ENCODE results near the gene GHR. TPM values are rescaled to one million over a fixed set of nuclear protein-coding genes. Genes with fewer than 3 reads are reported as not detected.
A peak's percentile ranks its signal among the peaks of the same experiment; 100 is the strongest.

The GHR gene
- total RNA-seq, 1 donor from 2014 or later, result 2.3 TPM

DNA sequence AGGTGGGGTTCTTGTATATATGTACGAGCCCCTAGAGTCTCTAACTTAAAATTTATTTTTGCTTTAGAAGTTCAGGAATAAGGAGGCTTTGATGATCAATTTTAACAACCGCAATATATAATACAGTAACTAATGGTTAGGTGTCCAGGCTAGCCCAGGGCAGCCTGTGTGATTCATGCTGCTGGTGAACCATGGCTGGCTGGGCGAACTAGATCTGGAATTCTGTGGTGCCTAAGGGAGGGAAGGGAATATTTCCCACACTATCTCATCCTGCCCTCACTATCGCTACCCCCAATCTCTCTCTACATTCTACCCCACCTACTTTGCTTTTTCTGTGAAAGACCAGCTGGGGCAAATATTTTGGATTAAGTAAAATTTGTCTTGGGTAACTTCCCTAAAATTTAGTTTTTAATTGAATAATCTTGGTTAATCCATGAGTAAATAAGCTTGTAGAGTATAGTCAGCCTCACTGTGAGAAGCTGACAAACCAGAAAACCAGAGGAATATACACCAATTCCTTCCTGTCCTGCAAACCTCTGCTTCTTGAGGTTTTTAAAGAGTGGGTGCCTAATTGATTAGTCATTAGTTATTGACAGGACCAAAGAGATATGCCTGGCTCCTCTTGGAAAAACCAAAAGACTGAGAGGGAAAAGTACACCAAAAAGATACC lies 218.2 kb downstream of the GHR start:
- FAIRE-seq, result no peak
- Mint-ChIP-seq H3K36me3 (ENCODE audit: low read depth, unreplicated experiment) (no peaks in the 10 kb centered on the region), H3K27me3 (ENCODE audit: low read depth, unreplicated experiment) (no peaks in the 10 kb centered on the region), H3K4me1 (ENCODE audit: low read depth, unreplicated experiment) (peaks cover 16% of the 10 kb centered on the region), H3K4me3 (ENCODE audit: unreplicated experiment) (no peak overlapping the region), H3K9me3 (ENCODE audit: unreplicated experiment) (peaks cover 2% of the 10 kb centered on the region), H3K27ac (ENCODE audit: unreplicated experiment) (peak overlapping the region; percentile 77)
- Histone ChIP-seq H3K9ac (ENCODE audit: low read length) (no peak overlapping the region), H3K27me3 (ENCODE audit: insufficient read depth, low read length) (no peaks in the 10 kb centered on the region), H3K4me1 (ENCODE audit: insufficient read depth, low read length) (no peaks in the 10 kb centered on the region), H4K20me1 (ENCODE audit: insufficient read depth, low read length) (no peaks in the 10 kb centered on the region), H3K36me3 (ENCODE audit: insufficient read depth, low read length) (no peaks in the 10 kb centered on the region), H3K27ac (ENCODE audit: low read depth, low read length) (no peak overlapping the region), H3K4me3 (ENCODE audit: insufficient read depth, low read depth, low read length) (no peak overlapping the region), H2AFZ (ENCODE audit: low read depth, low read length) (no peak overlapping the region), H3K79me2 (ENCODE audit: insufficient read depth, low read length) (no peaks in the 10 kb centered on the region), H3K4me2 (ENCODE audit: low read length) (no peak overlapping the region), H3K9me3 (ENCODE audit: insufficient read depth, low read depth, low read length) (no peaks in the 10 kb centered on the region)
- TF ChIP-seq, protein P1, sequence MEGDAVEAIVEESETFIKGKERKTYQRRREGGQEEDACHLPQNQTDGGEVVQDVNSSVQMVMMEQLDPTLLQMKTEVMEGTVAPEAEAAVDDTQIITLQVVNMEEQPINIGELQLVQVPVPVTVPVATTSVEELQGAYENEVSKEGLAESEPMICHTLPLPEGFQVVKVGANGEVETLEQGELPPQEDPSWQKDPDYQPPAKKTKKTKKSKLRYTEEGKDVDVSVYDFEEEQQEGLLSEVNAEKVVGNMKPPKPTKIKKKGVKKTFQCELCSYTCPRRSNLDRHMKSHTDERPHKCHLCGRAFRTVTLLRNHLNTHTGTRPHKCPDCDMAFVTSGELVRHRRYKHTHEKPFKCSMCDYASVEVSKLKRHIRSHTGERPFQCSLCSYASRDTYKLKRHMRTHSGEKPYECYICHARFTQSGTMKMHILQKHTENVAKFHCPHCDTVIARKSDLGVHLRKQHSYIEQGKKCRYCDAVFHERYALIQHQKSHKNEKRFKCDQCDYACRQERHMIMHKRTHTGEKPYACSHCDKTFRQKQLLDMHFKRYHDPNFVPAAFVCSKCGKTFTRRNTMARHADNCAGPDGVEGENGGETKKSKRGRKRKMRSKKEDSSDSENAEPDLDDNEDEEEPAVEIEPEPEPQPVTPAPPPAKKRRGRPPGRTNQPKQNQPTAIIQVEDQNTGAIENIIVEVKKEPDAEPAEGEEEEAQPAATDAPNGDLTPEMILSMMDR (IDR thresholded peaks at IDR 0.05; ENCODE audit: insufficient read depth, low read depth, low read length), result no peak
- TF ChIP-seq EZH2 (IDR thresholded peaks at IDR 0.05; ENCODE audit: insufficient read depth, low read length), result no peak
- peak; percentile 14 for DNase-seq (ENCODE audit: low read depth)

DNA sequence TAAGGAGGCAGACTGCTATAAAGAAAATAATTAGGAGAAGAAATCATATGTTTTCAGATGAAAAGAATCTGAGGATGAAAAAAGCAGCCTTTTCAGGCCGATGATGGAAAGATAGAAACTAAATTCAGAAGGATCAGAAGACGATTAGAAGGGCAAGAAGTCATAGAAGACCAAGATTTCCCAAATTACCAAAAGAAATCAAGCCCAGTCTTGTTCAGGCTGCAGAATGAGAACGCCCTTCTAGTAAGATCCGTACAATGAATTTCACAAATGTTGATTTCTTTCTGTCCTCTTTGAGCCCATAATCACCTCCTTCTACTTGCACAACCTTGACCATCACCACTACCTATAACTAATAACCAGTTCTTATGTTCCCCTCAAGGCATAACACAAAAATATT lies 218.8 kb downstream of the GHR start:
- no peak for FAIRE-seq

DNA sequence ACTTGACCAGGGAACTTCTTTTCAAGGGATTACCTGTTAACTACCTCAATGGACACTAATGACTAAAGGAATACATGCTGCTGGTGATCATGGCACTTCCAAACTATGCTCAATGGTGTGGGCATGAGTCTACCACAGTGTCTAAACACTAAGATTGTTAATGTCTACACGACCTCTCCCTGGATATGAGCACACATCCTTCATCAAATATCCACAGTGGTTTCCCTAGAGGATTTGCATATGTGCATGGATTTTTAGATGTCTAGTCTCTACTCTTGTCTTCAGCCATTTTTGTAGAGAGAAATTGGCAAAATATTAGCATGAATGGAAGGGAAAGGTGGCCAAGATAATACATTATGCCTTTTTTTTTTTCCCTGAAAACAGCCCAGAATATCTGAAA lies 220.1 kb downstream of the GHR start:
- Histone ChIP-seq H3K36me3 (ENCODE audit: insufficient read depth, low read length) (no peaks in the 10 kb centered on the region), H3K27ac (ENCODE audit: low read depth, low read length) (no peak overlapping the region), H4K20me1 (ENCODE audit: insufficient read depth, low read length) (no peaks in the 10 kb centered on the region), H2AFZ (ENCODE audit: low read depth, low read length) (no peak overlapping the region), H3K4me2 (ENCODE audit: low read length) (no peak overlapping the region), H3K27me3 (ENCODE audit: insufficient read depth, low read length) (no peaks in the 10 kb centered on the region), H3K9ac (ENCODE audit: low read length) (no peak overlapping the region), H3K4me3 (ENCODE audit: insufficient read depth, low read depth, low read length) (no peak overlapping the region), H3K79me2 (ENCODE audit: insufficient read depth, low read length) (no peaks in the 10 kb centered on the region), H3K4me1 (ENCODE audit: insufficient read depth, low read length) (no peaks in the 10 kb centered on the region), H3K9me3 (ENCODE audit: insufficient read depth, low read depth, low read length) (no peaks in the 10 kb centered on the region)
- no peak for DNase-seq (ENCODE audit: low read depth)
- Mint-ChIP-seq H3K4me1 (ENCODE audit: low read depth, unreplicated experiment) (peaks cover 20% of the 10 kb centered on the region), H3K36me3 (ENCODE audit: low read depth, unreplicated experiment) (no peaks in the 10 kb centered on the region), H3K9me3 (ENCODE audit: unreplicated experiment) (peaks cover 2% of the 10 kb centered on the region), H3K27me3 (ENCODE audit: low read depth, unreplicated experiment) (no peaks in the 10 kb centered on the region), H3K4me3 (ENCODE audit: unreplicated experiment) (no peak overlapping the region), H3K27ac (ENCODE audit: unreplicated experiment) (no peak overlapping the region)
- TF ChIP-seq, protein P1 (IDR thresholded peaks at IDR 0.05; ENCODE audit: insufficient read depth, low read depth, low read length), result no peak
- TF ChIP-seq EZH2 (IDR thresholded peaks at IDR 0.05; ENCODE audit: insufficient read depth, low read length), result no peak
- FAIRE-seq, result no peak

More for the DNA sequence above, 218.8 kb downstream of the GHR start:
- Mint-ChIP-seq H3K4me1 (ENCODE audit: low read depth, unreplicated experiment) (peaks cover 16% of the 10 kb centered on the region), H3K27me3 (ENCODE audit: low read depth, unreplicated experiment) (no peaks in the 10 kb centered on the region), H3K36me3 (ENCODE audit: low read depth, unreplicated experiment) (no peaks in the 10 kb centered on the region), H3K9me3 (ENCODE audit: unreplicated experiment) (peaks cover 2% of the 10 kb centered on the region), H3K4me3 (ENCODE audit: unreplicated experiment) (no peak overlapping the region), H3K27ac (ENCODE audit: unreplicated experiment) (peak overlapping the region; percentile 77)
- Histone ChIP-seq H4K20me1 (ENCODE audit: insufficient read depth, low read length) (no peaks in the 10 kb centered on the region), H3K9ac (ENCODE audit: low read length) (no peak overlapping the region), H3K27me3 (ENCODE audit: insufficient read depth, low read length) (no peaks in the 10 kb centered on the region), H3K4me3 (ENCODE audit: insufficient read depth, low read depth, low read length) (no peak overlapping the region), H3K36me3 (ENCODE audit: insufficient read depth, low read length) (no peaks in the 10 kb centered on the region), H3K79me2 (ENCODE audit: insufficient read depth, low read length) (no peaks in the 10 kb centered on the region), H3K4me2 (ENCODE audit: low read length) (no peak overlapping the region), H3K9me3 (ENCODE audit: insufficient read depth, low read depth, low read length) (no peaks in the 10 kb centered on the region), H2AFZ (ENCODE audit: low read depth, low read length) (no peak overlapping the region), H3K4me1 (ENCODE audit: insufficient read depth, low read length) (no peaks in the 10 kb centered on the region), H3K27ac (ENCODE audit: low read depth, low read length) (no peak overlapping the region)
- TF ChIP-seq, protein P1 (IDR thresholded peaks at IDR 0.05; ENCODE audit: insufficient read depth, low read depth, low read length), result no peak
- TF ChIP-seq EZH2 (IDR thresholded peaks at IDR 0.05; ENCODE audit: insufficient read depth, low read length), result no peak
- no peak for DNase-seq (ENCODE audit: low read depth)
